BE2C (cell line): Measurements from ENCODE around the gene MRPL23.

Experiments
- DNase-seq: peaks from one replicate; pipeline ENCODE4 v3.0.0-alpha.2; 2020
- H3K27me3 ChIP-seq: fragments of 250-450 bp; sonication (Bioruptor Pico); 2 replicates; pipeline ENCODE4 v1.5.1; 2020; ENCODE audit warnings: mild to moderate bottlenecking
- H3K36me3 ChIP-seq: fragments of 250-450 bp; sonication (Bioruptor Pico); 2 replicates; pipeline ENCODE4 v1.5.1; 2020; ENCODE audit warnings: mild to moderate bottlenecking
- H3K4me1 ChIP-seq: fragments of 250-450 bp; sonication (Bioruptor Pico); 2 replicates; pipeline ENCODE4 v1.5.1; 2020
- H3K4me3 ChIP-seq: 2 replicates; pipeline ENCODE4 v1.5.1; 2011; ENCODE audit warnings: low read depth, low read length
- H3K9me3 ChIP-seq: fragments of 250-450 bp; sonication (Bioruptor Pico); 2 replicates; pipeline ENCODE4 v1.5.1; 2020
- CTCF ChIP-seq: IDR thresholded peaks from 2 replicates; pipeline ENCODE4 v1.5.1; 2012; ENCODE audit warnings: mild to moderate bottlenecking, low read depth, low read length

The MRPL23 gene

DNA sequence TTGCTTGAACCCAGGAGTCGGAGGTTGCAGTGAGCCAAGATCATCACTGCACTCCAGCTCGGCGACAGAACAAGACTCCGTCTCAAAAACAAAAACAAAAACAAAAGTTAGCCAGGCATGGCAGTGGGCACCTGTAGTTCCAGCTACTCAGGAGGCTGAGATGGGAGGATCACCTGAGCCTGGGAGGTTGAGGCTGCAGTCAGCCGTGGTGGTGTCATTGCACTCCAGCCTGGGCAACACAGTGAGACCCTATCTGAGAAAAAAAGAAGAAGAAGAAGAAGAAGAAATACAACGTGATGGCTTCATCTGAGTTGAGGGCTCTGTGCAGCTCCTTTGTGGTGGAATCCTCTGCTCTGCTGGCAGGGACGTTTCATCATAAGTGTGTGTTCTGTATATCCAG lies 37.6 kb upstream of the MRPL23 start:
- H3K9me3 ChIP-seq = no peaks in the 10 kb centered on the region
- no peak overlapping the region for H3K4me3 ChIP-seq
- H3K27me3 ChIP-seq = no peaks in the 10 kb centered on the region
- H3K4me1 ChIP-seq = no peaks in the 10 kb centered on the region
- no peaks in the 10 kb centered on the region for H3K36me3 ChIP-seq
- no peak for TF ChIP-seq CTCF
- no peak for DNase-seq

- TF ChIP-seq CTCF = no peak
- no peak overlapping the region for H3K4me3 ChIP-seq
- H3K4me1 ChIP-seq = no peaks in the 10 kb centered on the region
- DNase-seq = no peak
- no peaks in the 10 kb centered on the region for H3K27me3 ChIP-seq
- no peaks in the 10 kb centered on the region for H3K9me3 ChIP-seq
- H3K36me3 ChIP-seq = no peaks in the 10 kb centered on the region
These were observed 34.7 kb upstream of the MRPL23 start for GRCh38 chr11:1912289-1912878.

GRCh38 chr11:1913271-1914060 lies 33.7 kb upstream of the MRPL23 start:
- DNase-seq = no peak
- no peaks in the 10 kb centered on the region for H3K4me1 ChIP-seq
- H3K9me3 ChIP-seq = no peaks in the 10 kb centered on the region
- H3K4me3 ChIP-seq = no peak overlapping the region
- no peaks in the 10 kb centered on the region for H3K36me3 ChIP-seq
- TF ChIP-seq CTCF = no peak
- H3K27me3 ChIP-seq = no peaks in the 10 kb centered on the region

DNA sequence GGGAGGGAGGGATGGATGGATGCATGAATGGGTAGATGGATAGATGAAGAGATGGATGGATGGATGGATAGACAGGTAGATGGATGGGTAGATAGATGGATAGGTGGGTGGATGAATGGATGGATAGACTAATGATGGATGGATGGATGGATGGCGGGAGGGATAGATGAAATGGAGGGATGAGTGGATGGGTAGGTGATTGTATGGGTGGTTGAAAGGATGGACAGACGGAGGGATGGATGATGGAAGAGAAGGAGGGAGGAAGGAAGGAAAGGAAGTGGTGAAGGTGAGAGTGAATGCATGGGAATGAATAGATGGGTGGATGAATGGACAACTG lies 31.4 kb upstream of the MRPL23 start:
- Histone ChIP-seq H3K4me1 (no peaks in the 10 kb centered on the region), H3K9me3 (no peaks in the 10 kb centered on the region), H3K36me3 (no peaks in the 10 kb centered on the region), H3K27me3 (no peaks in the 10 kb centered on the region), H3K4me3 (no peak overlapping the region)
- no peak for DNase-seq
- TF ChIP-seq CTCF = no peak

DNA sequence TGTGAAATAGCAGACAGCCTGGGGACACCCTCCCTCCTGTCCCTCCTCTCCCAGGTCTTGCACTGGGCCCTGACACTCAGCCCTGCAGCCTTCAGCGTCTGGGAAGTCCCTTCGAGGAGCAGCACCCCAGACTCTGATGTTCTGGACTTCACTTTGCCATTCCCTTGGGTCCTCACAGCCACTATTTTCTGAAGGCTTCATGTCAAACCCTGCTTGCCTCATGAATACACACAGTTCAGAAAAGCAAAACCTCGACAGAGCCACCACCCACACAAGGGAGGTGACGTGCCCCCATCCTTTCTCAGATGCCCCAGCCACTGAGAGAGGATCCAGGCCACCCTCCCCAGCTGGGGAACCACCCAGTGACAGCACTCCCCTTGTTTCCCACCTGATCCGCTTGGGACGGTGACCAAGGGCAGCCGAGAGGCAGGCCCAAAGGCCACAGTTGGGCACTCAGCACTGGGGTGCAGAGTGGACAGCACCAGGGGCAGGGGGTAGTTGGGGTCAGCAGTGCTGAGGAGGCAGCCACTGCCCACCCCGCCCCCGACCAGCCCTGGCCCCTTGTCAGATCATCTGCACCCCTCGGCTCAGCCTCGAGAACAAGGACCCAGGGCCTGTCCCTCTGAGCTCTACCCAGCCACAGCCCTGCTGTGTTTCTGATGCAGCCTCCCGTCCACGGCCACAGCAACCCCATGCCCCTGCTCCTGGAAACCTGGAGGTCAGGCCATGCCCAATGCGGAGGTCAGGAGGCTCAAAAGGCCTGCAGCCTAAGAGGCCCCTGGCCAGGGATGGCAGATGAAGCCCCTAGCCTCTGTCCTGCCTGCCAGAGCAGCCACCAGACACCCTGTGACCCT lies 30.8 kb upstream of the MRPL23 start:
- no peak for TF ChIP-seq CTCF
- H3K27me3 ChIP-seq = no peaks in the 10 kb centered on the region
- H3K9me3 ChIP-seq = no peaks in the 10 kb centered on the region
- H3K36me3 ChIP-seq = no peaks in the 10 kb centered on the region
- H3K4me3 ChIP-seq = no peak overlapping the region
- H3K4me1 ChIP-seq = no peaks in the 10 kb centered on the region
- no peak for DNase-seq
